Putamen (tissue), 1 donor: ENCODE measurements around the gene NKD1.

Experiments
- DNase-seq: peaks from one replicate; pipeline ENCODE4 v3.0.0-alpha.2; 2016; ENCODE audit warnings: low spot score

NKD1 gene

GRCh38 chr16:50613964-50614474 is 65.8 kb downstream of the NKD1 start:
- no peak for DNase-seq

DNA sequence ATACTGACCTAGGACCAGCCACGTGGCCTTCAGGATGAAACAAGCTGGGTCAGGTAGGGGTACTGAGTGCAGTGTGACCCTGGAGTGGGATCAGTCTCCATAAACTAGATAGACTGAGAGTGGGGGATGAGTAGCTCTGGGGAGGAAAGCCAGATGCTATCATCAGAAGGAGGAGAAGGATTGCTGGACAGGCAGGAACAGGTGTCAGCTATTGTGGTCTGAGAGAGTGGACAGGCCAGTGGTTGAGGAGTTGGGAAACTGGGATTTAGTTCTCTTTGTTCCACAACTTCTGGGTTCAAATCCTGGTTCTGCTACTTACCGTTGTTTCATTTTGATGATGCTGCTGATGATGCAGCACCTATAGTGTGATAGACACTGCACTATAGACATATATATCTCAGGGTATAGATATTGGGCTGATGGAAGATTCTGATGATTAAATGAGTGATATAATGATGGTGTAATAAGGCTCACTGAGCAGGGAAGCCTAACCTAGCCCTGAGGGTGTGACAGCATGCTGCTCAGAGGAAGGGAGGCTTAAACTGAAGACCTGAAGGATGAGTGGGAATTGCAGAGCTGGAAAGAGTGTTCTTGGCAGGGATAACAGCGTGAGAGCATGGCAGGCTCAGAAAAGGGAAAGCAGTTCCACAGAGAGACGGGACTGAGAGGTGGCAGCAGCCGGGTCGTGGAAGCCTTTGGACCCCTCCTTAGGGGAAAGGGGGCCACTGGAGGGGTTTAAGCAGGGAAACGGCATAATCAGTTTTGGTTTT is 66.9 kb downstream of the NKD1 start:
- DNase-seq = no peak

DNA sequence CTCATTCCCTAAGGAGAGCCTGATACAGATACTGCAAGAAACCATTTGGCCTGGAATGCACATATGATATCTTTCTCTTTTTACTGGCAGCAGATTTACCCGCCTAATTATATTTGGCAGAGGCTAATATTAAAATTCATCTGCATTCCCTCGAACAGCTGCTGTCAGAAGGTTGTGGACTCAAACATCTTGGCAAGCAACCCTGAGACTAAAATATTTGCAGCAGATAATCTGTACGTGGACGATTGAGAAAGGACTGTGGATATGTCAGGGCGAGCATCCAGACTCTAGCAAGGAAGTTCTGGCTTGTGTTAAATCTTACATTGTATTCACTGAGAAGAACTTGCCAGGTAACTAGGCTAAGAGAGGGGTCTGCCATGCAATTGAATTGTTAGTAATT is 67.7 kb downstream of the NKD1 start:
- no peak for DNase-seq

DNA sequence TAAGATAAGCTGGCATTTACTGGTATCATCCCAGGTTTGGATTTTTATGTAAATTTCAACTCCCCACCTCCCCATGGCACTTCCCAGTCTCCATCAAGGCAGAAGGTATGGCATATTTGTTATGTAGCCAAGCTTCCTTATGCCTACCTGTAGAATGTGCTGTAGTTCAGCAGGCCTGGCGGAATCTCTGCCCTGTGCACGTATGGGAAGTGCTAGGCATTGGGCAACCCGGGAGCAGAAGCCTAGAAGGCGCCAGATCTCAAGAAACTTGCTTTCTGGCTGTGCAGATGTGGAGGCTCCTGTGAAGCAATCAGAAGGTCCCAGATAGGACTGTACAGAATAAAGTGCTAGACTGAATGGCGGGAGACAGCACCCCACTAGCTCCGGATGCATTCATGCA is 68.2 kb downstream of the NKD1 start:
- DNase-seq = no peak

- no peak for DNase-seq
These were observed 68.9 kb downstream of the NKD1 start for GRCh38 chr16:50616883-50617645.

- DNase-seq = no peak
These were observed 69.5 kb downstream of the NKD1 start for GRCh38 chr16:50617646-50618184.

DNA sequence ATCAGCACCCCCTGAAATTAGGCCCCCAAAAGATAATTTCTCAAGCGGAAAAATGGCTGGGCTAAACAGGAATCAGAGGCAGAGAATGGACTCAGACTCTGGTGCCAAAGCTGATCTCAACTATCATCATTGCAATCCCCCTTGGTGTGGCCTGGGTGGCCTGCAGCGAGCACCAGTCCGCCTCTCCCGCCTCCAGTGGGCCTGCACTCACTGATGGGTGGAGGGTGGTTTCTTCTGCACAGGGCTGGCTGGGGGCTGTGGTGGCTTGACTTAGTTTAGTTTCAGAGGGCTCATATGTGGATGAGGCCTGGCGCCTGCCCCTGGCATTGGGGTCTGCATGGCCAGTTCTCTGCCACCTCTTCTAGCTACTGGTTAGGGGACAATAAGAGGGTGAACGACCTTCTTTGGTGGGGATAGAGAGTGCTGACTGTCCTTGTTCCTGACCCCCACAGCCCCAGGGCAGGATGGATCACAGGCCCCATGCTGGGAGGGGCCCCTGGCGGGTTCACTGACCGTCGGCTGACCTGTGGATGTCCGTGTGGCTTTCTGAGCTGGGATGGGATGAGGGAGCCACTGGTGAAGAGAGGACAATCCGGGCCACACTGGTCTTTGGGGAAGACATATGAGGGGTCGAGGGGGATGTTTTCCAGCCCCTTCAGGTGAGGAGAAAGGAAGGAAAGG is 70.2 kb downstream of the NKD1 start:
- no peak for DNase-seq

DNA sequence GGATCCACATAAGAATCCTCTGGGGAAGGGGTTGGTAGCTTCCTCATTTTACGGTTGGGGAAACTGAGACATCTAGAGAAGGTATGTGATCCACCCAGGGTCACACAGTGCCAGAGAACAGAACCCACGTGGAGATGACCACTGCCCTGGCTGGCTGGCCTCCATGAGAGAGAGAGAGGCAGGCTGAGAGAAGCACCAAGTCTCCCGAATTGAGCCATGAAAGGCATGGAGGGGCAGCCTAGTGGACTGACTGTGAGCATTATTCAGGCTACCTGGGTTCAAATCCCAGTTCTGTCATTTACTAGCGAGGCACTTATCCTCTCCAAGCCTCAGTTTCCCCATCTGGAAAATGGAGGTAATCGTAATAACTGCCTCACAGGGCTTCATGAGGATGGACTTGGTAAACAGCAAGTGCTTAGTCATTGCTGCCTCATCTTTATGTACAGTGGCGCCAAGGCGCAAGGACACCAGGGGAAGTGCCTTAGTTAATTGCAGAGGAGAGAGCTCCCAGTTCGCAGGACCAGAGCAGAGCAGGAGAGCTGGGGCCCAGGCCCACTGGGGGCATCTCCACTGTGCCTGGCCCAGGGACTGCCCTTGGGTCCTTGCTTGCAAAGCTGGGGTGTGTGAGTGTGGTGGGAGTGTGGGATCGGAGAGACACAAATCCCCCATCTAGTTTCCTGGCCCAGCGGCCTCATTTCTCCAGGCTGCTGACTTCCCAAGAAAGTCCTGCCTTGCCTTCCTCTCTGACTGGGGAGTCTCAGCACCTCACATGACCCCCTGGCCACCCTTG is 71.7 kb downstream of the NKD1 start:
- DNase-seq = no peak

DNA sequence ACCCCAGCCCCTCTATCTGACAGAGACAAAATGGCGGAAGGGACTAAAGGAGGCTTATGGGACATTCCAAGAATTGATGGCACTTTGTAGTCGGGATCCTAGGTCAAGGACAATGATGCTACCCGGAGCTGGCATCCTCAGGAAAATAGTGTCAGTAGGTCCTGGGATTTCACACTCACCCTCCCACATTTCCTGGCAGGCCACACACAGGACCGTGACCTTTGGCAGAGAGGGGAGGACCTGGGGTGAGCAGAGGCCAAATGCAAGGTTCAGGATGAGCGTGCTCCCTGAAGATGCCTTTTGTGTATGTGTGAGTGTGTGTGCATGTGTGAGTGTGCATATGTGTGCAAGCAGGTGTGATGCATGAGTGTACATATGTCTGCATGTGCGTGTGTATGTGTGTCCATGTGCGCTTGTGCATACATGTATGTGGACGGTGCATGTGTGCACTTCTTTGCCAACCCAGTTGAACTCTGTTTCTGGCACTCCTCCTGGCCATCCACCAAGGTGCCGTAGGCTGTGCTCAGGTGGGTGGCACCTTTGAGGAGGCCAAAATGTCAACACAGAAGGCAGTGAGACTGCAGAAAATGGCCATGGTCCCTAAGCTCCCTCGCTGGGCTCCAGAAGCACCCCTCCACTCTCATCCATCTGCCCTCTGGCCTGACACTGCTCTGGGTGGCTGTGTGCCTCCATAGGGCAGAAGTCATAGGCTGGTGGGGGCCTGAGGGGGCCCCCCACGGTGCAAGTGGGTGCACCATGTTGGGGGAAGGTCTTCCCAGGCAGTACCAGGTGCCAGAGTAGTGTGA is 72.7 kb downstream of the NKD1 start:
- no peak for DNase-seq

DNA sequence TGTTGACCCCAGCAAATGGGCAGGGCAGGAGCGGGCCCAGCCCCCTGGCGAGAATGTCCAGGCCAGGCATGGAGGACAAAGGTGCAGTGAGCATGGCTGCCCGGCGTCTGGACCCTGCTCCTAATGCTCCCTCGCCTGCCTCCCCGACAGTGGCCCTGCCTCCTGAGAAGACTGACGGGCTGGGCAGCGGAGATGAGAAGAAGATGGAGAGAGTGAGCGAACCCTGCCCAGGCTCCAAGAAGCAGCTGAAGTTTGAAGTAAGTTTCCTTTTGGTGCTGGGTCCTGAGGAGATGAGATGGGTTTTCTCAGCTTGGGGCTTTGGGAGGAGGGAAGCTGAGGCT is 73.2 kb downstream of the NKD1 start:
- no peak for DNase-seq

DNA sequence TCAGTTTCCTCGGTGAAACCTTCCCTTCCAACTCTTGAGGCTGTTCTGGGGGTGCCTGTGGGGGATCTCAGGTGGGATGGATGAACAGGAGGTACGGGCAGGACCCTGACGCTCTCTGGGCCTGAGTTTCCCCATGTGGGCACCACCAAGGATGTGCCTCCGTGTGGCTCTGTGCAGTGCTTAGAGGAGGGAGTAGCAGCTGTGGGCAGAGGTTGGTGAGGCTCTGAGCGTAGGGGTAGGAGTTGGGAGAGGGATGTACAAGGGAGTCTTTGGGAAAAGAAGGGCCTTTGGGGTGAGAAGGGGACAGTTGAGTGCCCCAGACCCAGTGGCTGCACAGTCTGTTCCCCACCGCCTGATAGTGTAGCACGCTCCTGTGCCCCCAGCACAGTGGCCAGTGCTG is 73.8 kb downstream of the NKD1 start:
- no peak for DNase-seq

- no peak for DNase-seq
These were observed 74.6 kb downstream of the NKD1 start for GRCh38 chr16:50622643-50623369.

DNA sequence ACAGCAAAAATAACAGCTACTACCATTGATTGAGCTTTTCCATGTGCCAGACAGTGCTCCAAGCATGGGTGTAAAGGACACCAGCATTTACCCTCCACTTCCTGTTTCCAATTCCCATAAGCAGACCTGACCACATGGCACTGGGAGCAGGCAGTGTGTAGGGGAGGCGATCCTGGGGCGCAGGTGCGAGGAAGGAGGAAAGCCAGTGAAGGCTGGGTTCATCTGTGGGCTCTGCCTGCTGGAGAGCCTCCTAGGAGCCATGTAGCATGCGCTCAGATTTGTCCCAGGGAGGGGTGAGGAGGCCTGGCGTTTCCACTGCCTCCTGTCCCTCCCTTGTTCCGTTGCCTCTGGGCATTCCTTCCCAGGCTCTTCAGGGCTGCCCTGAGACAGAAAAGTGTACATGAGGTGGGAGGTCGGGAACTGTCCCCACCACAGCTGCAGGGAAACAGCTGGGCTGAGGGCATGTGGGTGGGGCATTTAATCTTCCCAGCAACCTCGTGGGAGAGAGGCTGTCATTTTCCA is 76.3 kb downstream of the NKD1 start:
- no peak for DNase-seq

DNA sequence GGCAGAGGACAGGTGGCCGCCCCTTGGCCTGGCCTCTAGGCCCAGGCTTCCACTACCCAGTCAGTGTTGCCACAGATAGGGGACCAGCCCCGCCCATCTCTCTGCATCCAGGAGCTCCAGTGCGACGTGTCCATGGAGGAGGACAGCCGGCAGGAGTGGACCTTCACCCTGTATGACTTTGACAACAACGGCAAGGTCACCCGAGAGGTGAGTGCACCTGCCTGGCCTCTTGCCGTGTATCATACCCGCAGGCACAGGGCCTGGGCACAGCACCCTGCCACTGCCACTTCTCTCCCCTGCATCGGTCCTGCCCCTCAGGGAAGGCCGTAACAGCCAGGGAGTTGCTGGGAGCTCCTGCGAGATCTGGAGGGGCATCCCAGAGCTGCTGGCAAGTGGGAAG is 77.2 kb downstream of the NKD1 start:
- DNase-seq = no peak

- no peak for DNase-seq
These were observed 78.7 kb downstream of the NKD1 start for GRCh38 chr16:50626868-50627267.

DNA sequence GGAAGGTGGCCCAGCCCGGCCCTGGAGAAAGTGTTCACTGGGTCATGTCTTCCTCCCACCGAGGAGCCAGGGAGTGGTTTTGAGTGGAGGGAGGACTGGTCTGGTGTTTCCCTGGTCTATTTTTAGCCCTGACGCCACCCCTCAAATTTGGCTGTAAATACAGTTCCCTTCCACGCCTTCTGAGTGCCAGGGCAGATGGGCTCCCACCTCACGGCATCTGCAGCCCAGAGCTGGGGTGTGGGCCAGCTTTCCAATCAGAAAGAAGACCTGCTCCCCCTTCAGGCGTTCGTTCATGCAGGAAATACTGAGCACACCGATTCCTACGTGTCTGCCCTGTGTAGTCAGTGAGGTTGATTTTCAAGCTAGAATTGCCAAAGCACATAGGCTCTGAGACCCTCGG is 79.2 kb downstream of the NKD1 start:
- DNase-seq = no peak

DNA sequence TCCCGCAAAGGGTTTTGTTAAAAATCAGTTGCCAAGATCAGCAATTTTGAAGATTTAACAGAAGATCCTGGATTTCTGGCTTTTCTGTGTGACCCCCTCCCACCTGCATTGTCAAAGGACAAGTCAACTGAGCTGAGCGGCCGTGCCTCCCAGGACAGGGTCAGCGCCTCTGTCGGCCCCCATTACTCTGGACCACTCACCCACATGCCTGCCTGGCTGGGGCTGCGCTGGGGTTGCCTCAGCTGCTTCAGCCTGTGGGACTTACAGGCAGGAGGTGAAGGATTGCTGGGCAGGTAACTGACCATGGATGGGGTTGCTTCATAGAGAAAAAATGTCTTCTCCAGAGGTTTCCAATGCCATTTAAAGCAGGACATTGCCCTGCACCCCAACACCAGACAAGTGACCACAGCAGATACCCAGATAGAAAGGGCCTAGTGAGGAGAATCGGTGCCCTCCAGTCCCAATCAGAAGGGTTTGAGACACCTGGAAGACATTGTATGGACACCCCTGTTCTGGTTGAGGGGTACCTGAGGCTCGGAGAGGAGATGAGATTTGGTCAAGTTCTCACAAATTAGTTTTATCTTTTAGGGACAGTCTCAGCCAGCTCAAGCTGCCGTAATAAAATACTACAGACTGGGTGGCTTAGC is 80.1 kb downstream of the NKD1 start:
- no peak for DNase-seq

GRCh38 chr16:50629334-50629733 is 81.1 kb downstream of the NKD1 start:
- DNase-seq = no peak

- no peak for DNase-seq
These were observed 82.3 kb downstream of the NKD1 start for GRCh38 chr16:50630394-50631020.
